HCT116 (cell line): ENCODE results near the gene LRCH1. TPM values are rescaled to one million over a fixed set of nuclear protein-coding genes. Genes with fewer than 3 reads are reported as not detected.

ENCODE experiments used
- ATAC-seq: fragments of 200-7000 bp; cut with Tn5 transposase; 2 replicates; pipeline ENCODE4 v1.9.1; 2020; ENCODE audit warnings: mild to moderate bottlenecking, moderate library complexity
- BruUV-seq: library from RNA; stranded (reverse); fragments of 400-500 nt; replicated peaks from 2 replicates; lab custom pipeline; 2021; lab: Mats Ljungman, UMichigan
- CTCF ChIA-PET: fragments of 300-600 bp; sonication (Branson Sonifier 250); formaldehyde crosslinking; loops from one replicate; lab custom pipeline; 2021; ENCODE audit warnings: antibody characterized with exemption; lab: Charles Lee
- POLR2A ChIA-PET: fragments of 300-600, 350-600 bp; sonication (Branson Sonifier 250); formaldehyde crosslinking; loops from one replicate; lab custom pipeline; 2021; ENCODE audit warnings: antibody characterized with exemption; lab: Charles Lee
- RAD21 ChIA-PET, 2 experiments: fragments of 300-600 bp; sonication (Branson Sonifier 250); formaldehyde crosslinking; loops; one replicate each; lab custom pipeline; 2023; ENCODE audit warnings: low total read pairs in 2 of 2; ENCODE audit not compliant: uncharacterized antibody in 2 of 2, unreplicated experiment in 2 of 2, low non-redundant PET in 1 of 2; lab: Charles Lee
- DNase-seq: peaks from one replicate; pipeline ENCODE4 v3.0.0-alpha.2; 2010; ENCODE audit warnings: low read depth, low spot score
- H2AFZ ChIP-seq: fragments of 200-600 bp; shearing (Covaris generic), sonication (generic); 2 replicates; pipeline ENCODE4 v1.6.1; 2017; ENCODE audit warnings: low read depth, mixed run types, mixed read lengths, antibody characterized with exemption, low read length; ENCODE audit not compliant: poor library complexity, severe bottlenecking
- H3K27ac ChIP-seq: 2 replicates; pipeline ENCODE4 v1.5.1; 2012; ENCODE audit warnings: low read depth, low read length
- H3K27me3 ChIP-seq: fragments of 200-600 bp; sonication (generic); 2 replicates; pipeline ENCODE4 v1.6.1; 2016; ENCODE audit warnings: mixed run types, low read length, mixed read lengths; ENCODE audit not compliant: insufficient read depth
- H3K36me3 ChIP-seq, 2 experiments: fragments of 200-500 bp in 1 of 2; fragments of 200-600 bp in 1 of 2; sonication (Bioruptor generic) in 1 of 2; sonication (generic) in 1 of 2; 2 replicates each; pipeline versions ENCODE4 v1.5.1 to v1.6.1; 2014 to 2016; ENCODE audit warnings: low read length in 2 of 2, inconsistent platforms in 1 of 2, mixed read lengths in 1 of 2, mixed run types in 1 of 2; ENCODE audit not compliant: insufficient read depth in 2 of 2, control insufficient read depth in 1 of 2
- H3K4me1 ChIP-seq, 2 experiments: fragments of 200-600 bp in 1 of 2; sonication (generic) in 1 of 2; 2 replicates each; pipeline versions ENCODE4 v1.5.1 to v1.6.1; 2012 to 2017; ENCODE audit warnings: low read length in 2 of 2, inconsistent platforms in 1 of 2, mild to moderate bottlenecking in 1 of 2, mixed read lengths in 1 of 2, mixed run types in 1 of 2, moderate library complexity in 1 of 2; ENCODE audit not compliant: insufficient read depth in 2 of 2, control insufficient read depth in 1 of 2
- H3K4me2 ChIP-seq: fragments of 200-600 bp; sonication (generic); 2 replicates; pipeline ENCODE4 v1.6.1; 2017; ENCODE audit warnings: mixed run types, low read length, mixed read lengths
- H3K4me3 ChIP-seq, 2 experiments: fragments of 200-600 bp in 1 of 2; sonication (generic) in 1 of 2; replicated peaks in 1 of 2; 2 replicates each; pipeline ENCODE4 v1.5.1; 2011 to 2016; ENCODE audit warnings: low read length in 2 of 2, control low read depth in 1 of 2, low read depth in 1 of 2, mild to moderate bottlenecking in 1 of 2, mixed read lengths in 1 of 2, mixed run types in 1 of 2
- H3K79me2 ChIP-seq: fragments of 200-600 bp; sonication (generic); 2 replicates; pipeline ENCODE4 v1.6.1; 2017; ENCODE audit warnings: mild to moderate bottlenecking, mixed run types, low read length, moderate library complexity, mixed read lengths; ENCODE audit not compliant: insufficient read depth
- H3K9ac ChIP-seq: fragments of 200-600 bp; sonication (generic); 2 replicates; pipeline ENCODE4 v1.6.1; 2016; ENCODE audit warnings: low read length, mixed read lengths
- H3K9me2 ChIP-seq: fragments of 200-600 bp; sonication (generic), shearing (Covaris generic); 2 replicates; pipeline ENCODE4 v1.6.1; 2017; ENCODE audit warnings: mixed run types, mild to moderate bottlenecking, moderate library complexity; ENCODE audit not compliant: insufficient read depth
- H3K9me3 ChIP-seq, 2 experiments: fragments of 200-500 bp in 1 of 2; fragments of 200-600 bp in 1 of 2; sonication (Bioruptor generic) in 1 of 2; sonication (generic) in 1 of 2; 2 replicates each; pipeline ENCODE4 v1.6.1; 2014 to 2017; ENCODE audit warnings: low read length in 2 of 2, mixed read lengths in 2 of 2, inconsistent platforms in 1 of 2, low read depth in 1 of 2, mild to moderate bottlenecking in 1 of 2, mixed run types in 1 of 2, moderate library complexity in 1 of 2; ENCODE audit not compliant: control insufficient read depth in 1 of 2, insufficient read depth in 1 of 2
- H4K20me1 ChIP-seq: fragments of 200-600 bp; sonication (generic), shearing (Covaris generic); 2 replicates; pipeline ENCODE4 v1.6.1; 2017; ENCODE audit warnings: mixed run types, mild to moderate bottlenecking, moderate library complexity; ENCODE audit not compliant: insufficient read depth
- CBX3 ChIP-seq: IDR thresholded peaks from 2 replicates; pipeline ENCODE4 v1.6.1; 2012; ENCODE audit warnings: low read depth
- CEBPB ChIP-seq: IDR thresholded peaks from 2 replicates; pipeline ENCODE4 v1.6.1; 2012; ENCODE audit warnings: low read depth
- EGR1 ChIP-seq: IDR thresholded peaks from 2 replicates; pipeline ENCODE4 v1.6.1; 2012; ENCODE audit warnings: low read depth
- ELF1 ChIP-seq: IDR thresholded peaks from 2 replicates; pipeline ENCODE4 v1.6.1; 2012; ENCODE audit warnings: low read depth, borderline replicate concordance
- EZH2 ChIP-seq: fragments of 200-600 bp; sonication (generic); IDR thresholded peaks from 2 replicates; pipeline ENCODE4 v1.6.1; 2017; ENCODE audit warnings: antibody characterized with exemption, mixed run types
- EZH2phosphoT487 ChIP-seq: fragments of 200-600 bp; IDR thresholded peaks from 2 replicates; pipeline ENCODE4 v1.6.1; 2018; ENCODE audit warnings: antibody characterized with exemption, borderline replicate concordance
- FOSL1 ChIP-seq: IDR thresholded peaks from 2 replicates; pipeline ENCODE4 v1.6.1; 2012; ENCODE audit warnings: low read depth
- JUND ChIP-seq: IDR thresholded peaks from 2 replicates; pipeline ENCODE4 v1.6.1; 2012
- RAD21 ChIP-seq: IDR thresholded peaks from 2 replicates; pipeline ENCODE4 v1.6.1; 2012; ENCODE audit warnings: low read depth, mild to moderate bottlenecking
- SP1 ChIP-seq: IDR thresholded peaks from 2 replicates; pipeline ENCODE4 v1.6.1; 2012; ENCODE audit warnings: low read depth
- SRF ChIP-seq: IDR thresholded peaks from 2 replicates; pipeline ENCODE4 v1.6.1; 2012; ENCODE audit warnings: low read depth
- YY1 ChIP-seq: IDR thresholded peaks from 2 replicates; pipeline ENCODE4 v1.6.1; 2011; ENCODE audit warnings: low read length, low read depth, moderate library complexity, mild to moderate bottlenecking; ENCODE audit not compliant: insufficient replicate concordance; ENCODE audit errors: extremely low read depth
- ZFX ChIP-seq: fragments of 450-650 bp; IDR thresholded peaks from 2 replicates; pipeline ENCODE4 v1.6.1; 2017
- intact Hi-C: fragments of 100-400 bp; cut with micrococcal nuclease; formaldehyde crosslinking; loops from 2 replicates; pipeline ENCODE4 v1.10.0; 2022
- total RNA-seq: library from RNA; stranded (reverse); gene quantifications from one replicate; pipeline ENCODE4 v1.2.1, GENCODE V29; 2021; ENCODE audit not compliant: unreplicated experiment
- TF ChIP-seq, protein P1 (sequence below): IDR thresholded peaks from 2 replicates; pipeline ENCODE4 v1.6.1; 2012; ENCODE audit warnings: low read depth
- TF ChIP-seq, protein P2 (sequence below): IDR thresholded peaks from 2 replicates; pipeline ENCODE4 v1.6.1; 2011; ENCODE audit warnings: mild to moderate bottlenecking, low read length, moderate library complexity; ENCODE audit not compliant: insufficient replicate concordance; ENCODE audit errors: extremely low read depth

Gene LRCH1
- total RNA-seq, 1 experiment from 2014 or later: 15.6 TPM

DNA sequence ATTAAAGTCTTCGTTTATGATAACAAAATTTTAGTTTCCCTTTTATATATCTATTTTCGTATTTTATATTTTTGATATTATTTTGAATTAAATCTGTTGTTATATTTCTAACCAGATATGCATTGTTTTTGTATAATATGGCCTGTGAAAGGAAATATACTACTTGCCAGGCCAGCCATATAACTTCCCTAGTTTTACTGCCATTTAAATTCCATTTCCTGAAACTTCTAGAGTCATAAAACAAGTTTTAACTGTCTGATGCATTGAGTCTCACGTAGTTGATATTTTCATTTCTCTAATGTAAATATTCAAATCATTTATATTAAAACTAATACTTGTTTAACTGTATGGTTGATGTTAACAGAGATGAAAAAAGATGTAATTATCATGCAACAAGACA is 230.5 kb downstream of the LRCH1 start:
- Histone ChIP-seq H3K9me3 (no peaks in the 10 kb centered on the region), H3K79me2 (peaks cover 5% of the 10 kb centered on the region; the same call in 1 of the 2 replicates), H3K4me1 (no peaks in the 10 kb centered on the region), H3K4me3 (no peak overlapping the region), H3K4me2 (no peak overlapping the region), H4K20me1 (no peaks in the 10 kb centered on the region), H3K9ac (no peak overlapping the region), H3K27ac (no peak overlapping the region), H3K27me3 (no peaks in the 10 kb centered on the region), H3K36me3 (peaks cover 43 to 72% of the 10 kb centered on the region in 2 experiments), H3K9me2 (no peaks in the 10 kb centered on the region), H2AFZ (no peak overlapping the region)
- TF ChIP-seq YY1 (no peak), RAD21 (no peak), CEBPB (no peak), FOSL1 (no peak), SRF (no peak), CBX3 (no peak), EGR1 (no peak), EZH2phosphoT487 (no peak), JUND (no peak), EZH2 (no peak), SP1 (no peak), ZFX (no peak), ELF1 (no peak)
- TF ChIP-seq, protein P1, sequence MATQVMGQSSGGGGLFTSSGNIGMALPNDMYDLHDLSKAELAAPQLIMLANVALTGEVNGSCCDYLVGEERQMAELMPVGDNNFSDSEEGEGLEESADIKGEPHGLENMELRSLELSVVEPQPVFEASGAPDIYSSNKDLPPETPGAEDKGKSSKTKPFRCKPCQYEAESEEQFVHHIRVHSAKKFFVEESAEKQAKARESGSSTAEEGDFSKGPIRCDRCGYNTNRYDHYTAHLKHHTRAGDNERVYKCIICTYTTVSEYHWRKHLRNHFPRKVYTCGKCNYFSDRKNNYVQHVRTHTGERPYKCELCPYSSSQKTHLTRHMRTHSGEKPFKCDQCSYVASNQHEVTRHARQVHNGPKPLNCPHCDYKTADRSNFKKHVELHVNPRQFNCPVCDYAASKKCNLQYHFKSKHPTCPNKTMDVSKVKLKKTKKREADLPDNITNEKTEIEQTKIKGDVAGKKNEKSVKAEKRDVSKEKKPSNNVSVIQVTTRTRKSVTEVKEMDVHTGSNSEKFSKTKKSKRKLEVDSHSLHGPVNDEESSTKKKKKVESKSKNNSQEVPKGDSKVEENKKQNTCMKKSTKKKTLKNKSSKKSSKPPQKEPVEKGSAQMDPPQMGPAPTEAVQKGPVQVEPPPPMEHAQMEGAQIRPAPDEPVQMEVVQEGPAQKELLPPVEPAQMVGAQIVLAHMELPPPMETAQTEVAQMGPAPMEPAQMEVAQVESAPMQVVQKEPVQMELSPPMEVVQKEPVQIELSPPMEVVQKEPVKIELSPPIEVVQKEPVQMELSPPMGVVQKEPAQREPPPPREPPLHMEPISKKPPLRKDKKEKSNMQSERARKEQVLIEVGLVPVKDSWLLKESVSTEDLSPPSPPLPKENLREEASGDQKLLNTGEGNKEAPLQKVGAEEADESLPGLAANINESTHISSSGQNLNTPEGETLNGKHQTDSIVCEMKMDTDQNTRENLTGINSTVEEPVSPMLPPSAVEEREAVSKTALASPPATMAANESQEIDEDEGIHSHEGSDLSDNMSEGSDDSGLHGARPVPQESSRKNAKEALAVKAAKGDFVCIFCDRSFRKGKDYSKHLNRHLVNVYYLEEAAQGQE: no peak
- TF ChIP-seq, protein P2, sequence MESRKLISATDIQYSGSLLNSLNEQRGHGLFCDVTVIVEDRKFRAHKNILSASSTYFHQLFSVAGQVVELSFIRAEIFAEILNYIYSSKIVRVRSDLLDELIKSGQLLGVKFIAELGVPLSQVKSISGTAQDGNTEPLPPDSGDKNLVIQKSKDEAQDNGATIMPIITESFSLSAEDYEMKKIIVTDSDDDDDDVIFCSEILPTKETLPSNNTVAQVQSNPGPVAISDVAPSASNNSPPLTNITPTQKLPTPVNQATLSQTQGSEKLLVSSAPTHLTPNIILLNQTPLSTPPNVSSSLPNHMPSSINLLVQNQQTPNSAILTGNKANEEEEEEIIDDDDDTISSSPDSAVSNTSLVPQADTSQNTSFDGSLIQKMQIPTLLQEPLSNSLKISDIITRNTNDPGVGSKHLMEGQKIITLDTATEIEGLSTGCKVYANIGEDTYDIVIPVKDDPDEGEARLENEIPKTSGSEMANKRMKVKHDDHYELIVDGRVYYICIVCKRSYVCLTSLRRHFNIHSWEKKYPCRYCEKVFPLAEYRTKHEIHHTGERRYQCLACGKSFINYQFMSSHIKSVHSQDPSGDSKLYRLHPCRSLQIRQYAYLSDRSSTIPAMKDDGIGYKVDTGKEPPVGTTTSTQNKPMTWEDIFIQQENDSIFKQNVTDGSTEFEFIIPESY: no peak
- intact Hi-C loops: no loop called here
- no peak for ATAC-seq
- ChIA-PET CTCF (no interaction called here), POLR2A (no interaction called here), RAD21 (no interaction called here)
- no TSS peak for BruUV-seq
- no peak for DNase-seq
